Activated T-helper 17 cell treated with anti-CD3 and anti-CD28 coated beads, Interleukin-2, amount 50 U/mL, for 72 hours (primary cell): Measurements from ENCODE around the gene NAA38. TPM values are rescaled to one million over a fixed set of nuclear protein-coding genes. Genes with fewer than 3 reads are reported as not detected.

Source experiments
- ATAC-seq: fragments of 150-1000 bp; cut with Tn5 transposase; replicated peaks from 2 replicates; pipeline ENCODE4 v1.10.0; 2021; ENCODE audit warnings: mild to moderate bottlenecking, moderate library complexity
- H3K27ac Mint-ChIP-seq: one replicate; pipeline ENCODE4 v1.8.0; 2022; ENCODE audit warnings: mixed read lengths
- H3K27me3 Mint-ChIP-seq: one replicate; pipeline ENCODE4 v1.8.0; 2022; ENCODE audit warnings: mixed read lengths
- H3K36me3 Mint-ChIP-seq: one replicate; pipeline ENCODE4 v1.8.0; 2022; ENCODE audit warnings: low read depth, mild to moderate bottlenecking, mixed read lengths
- H3K4me1 Mint-ChIP-seq: one replicate; pipeline ENCODE4 v1.8.0; 2022; ENCODE audit warnings: mixed read lengths
- H3K4me3 Mint-ChIP-seq: one replicate; pipeline ENCODE4 v1.8.0; 2022; ENCODE audit warnings: mild to moderate bottlenecking, mixed read lengths
- H3K9me3 Mint-ChIP-seq: one replicate; pipeline ENCODE4 v1.8.0; 2022; ENCODE audit warnings: mixed read lengths
- total RNA-seq, 2 donors: library from RNA; stranded (reverse); gene quantifications; one replicate each; pipeline ENCODE4 v1.2.3, GENCODE V29; 2022

Gene NAA38
- total RNA-seq, 2 donors from 2014 or later = 61.3 to 111 TPM

GRCh38 chr17:7850701-7851437, 6.5 kb downstream of the NAA38 start:
- Mint-ChIP-seq H3K9me3 (no peaks in the 10 kb centered on the region), H3K4me3 (peak overlapping the region; percentile 66), H3K27ac (peak overlapping the region; percentile 71), H3K27me3 (no peaks in the 10 kb centered on the region), H3K36me3 (peaks cover 71% of the 10 kb centered on the region), H3K4me1 (peaks cover 12% of the 10 kb centered on the region)
- peak; percentile 8 for ATAC-seq

GRCh38 chr17:7849751-7850504, 7.4 kb downstream of the NAA38 start:
- no peaks in the 10 kb centered on the region for H3K9me3 Mint-ChIP-seq
- H3K4me3 Mint-ChIP-seq = peak overlapping the region; percentile 66
- peaks cover 13% of the 10 kb centered on the region for H3K4me1 Mint-ChIP-seq
- ATAC-seq = no peak
- peak overlapping the region; percentile 68 for H3K27ac Mint-ChIP-seq
- H3K27me3 Mint-ChIP-seq = no peaks in the 10 kb centered on the region
- H3K36me3 Mint-ChIP-seq = peaks cover 80% of the 10 kb centered on the region

GRCh38 chr17:7849130-7849750, 8.1 kb downstream of the NAA38 start:
- Mint-ChIP-seq H3K27ac (peak overlapping the region; percentile 68), H3K4me1 (peaks cover 13% of the 10 kb centered on the region), H3K27me3 (no peaks in the 10 kb centered on the region), H3K4me3 (peak overlapping the region; percentile 66), H3K9me3 (no peaks in the 10 kb centered on the region), H3K36me3 (peaks cover 87% of the 10 kb centered on the region)
- no peak for ATAC-seq

- Mint-ChIP-seq H3K4me3 (no peak overlapping the region), H3K27me3 (no peaks in the 10 kb centered on the region), H3K9me3 (no peaks in the 10 kb centered on the region), H3K27ac (no peak overlapping the region), H3K36me3 (peaks cover 92% of the 10 kb centered on the region), H3K4me1 (peaks cover 13% of the 10 kb centered on the region)
- no peak for ATAC-seq
Measured at GRCh38 chr17:7848739-7849129, 8.6 kb downstream of the NAA38 start.

- Mint-ChIP-seq H3K9me3 (no peaks in the 10 kb centered on the region), H3K27me3 (no peaks in the 10 kb centered on the region), H3K4me3 (no peak overlapping the region), H3K27ac (no peak overlapping the region), H3K4me1 (peaks cover 13% of the 10 kb centered on the region), H3K36me3 (peaks cover 97% of the 10 kb centered on the region)
- no peak for ATAC-seq
Measured at GRCh38 chr17:7848131-7848579, 9.2 kb downstream of the NAA38 start.

GRCh38 chr17:7846765-7847661, 10.3 kb downstream of the NAA38 start:
- H3K4me3 Mint-ChIP-seq = peak overlapping the region; percentile 83
- no peak overlapping the region for H3K27ac Mint-ChIP-seq
- peaks cover 13% of the 10 kb centered on the region for H3K4me1 Mint-ChIP-seq
- no peak for ATAC-seq
- H3K9me3 Mint-ChIP-seq = no peaks in the 10 kb centered on the region
- H3K27me3 Mint-ChIP-seq = no peaks in the 10 kb centered on the region
- H3K36me3 Mint-ChIP-seq = peaks cover 96% of the 10 kb centered on the region

- H3K27me3 Mint-ChIP-seq = no peaks in the 10 kb centered on the region
- H3K36me3 Mint-ChIP-seq = peaks cover 95% of the 10 kb centered on the region
- H3K4me3 Mint-ChIP-seq = peak overlapping the region; percentile 83
- H3K27ac Mint-ChIP-seq = no peak overlapping the region
- H3K4me1 Mint-ChIP-seq = peaks cover 16% of the 10 kb centered on the region
- no peak for ATAC-seq
- H3K9me3 Mint-ChIP-seq = no peaks in the 10 kb centered on the region
Measured at GRCh38 chr17:7846063-7846735, 11.2 kb downstream of the NAA38 start.

- Mint-ChIP-seq H3K36me3 (peaks cover 95% of the 10 kb centered on the region), H3K27ac (peak overlapping the region; percentile 93), H3K27me3 (no peaks in the 10 kb centered on the region), H3K4me1 (peaks cover 17% of the 10 kb centered on the region), H3K4me3 (peak overlapping the region; percentile 83), H3K9me3 (no peaks in the 10 kb centered on the region)
- no peak for ATAC-seq
Measured at GRCh38 chr17:7845359-7846062, 11.8 kb downstream of the NAA38 start.

GRCh38 chr17:7844292-7845154, 12.8 kb downstream of the NAA38 start:
- Mint-ChIP-seq H3K36me3 (peaks cover 95% of the 10 kb centered on the region), H3K9me3 (no peaks in the 10 kb centered on the region), H3K4me3 (peak overlapping the region; percentile 83), H3K4me1 (peaks cover 25% of the 10 kb centered on the region), H3K27ac (peak overlapping the region; percentile 93), H3K27me3 (no peaks in the 10 kb centered on the region)
- ATAC-seq = peak; percentile 58

GRCh38 chr17:7843536-7844291, 13.6 kb downstream of the NAA38 start:
- Mint-ChIP-seq H3K4me1 (peaks cover 32% of the 10 kb centered on the region), H3K27ac (peak overlapping the region; percentile 93), H3K9me3 (no peaks in the 10 kb centered on the region), H3K36me3 (peaks cover 95% of the 10 kb centered on the region), H3K27me3 (no peaks in the 10 kb centered on the region), H3K4me3 (peak overlapping the region; percentile 83)
- peak; percentile 13 for ATAC-seq

GRCh38 chr17:7843257-7843535, 14.2 kb downstream of the NAA38 start:
- Mint-ChIP-seq H3K4me3 (peak overlapping the region; percentile 83), H3K36me3 (peaks cover 92% of the 10 kb centered on the region), H3K27ac (peak overlapping the region; percentile 93), H3K27me3 (no peaks in the 10 kb centered on the region), H3K4me1 (peaks cover 37% of the 10 kb centered on the region), H3K9me3 (no peaks in the 10 kb centered on the region)
- peak; percentile 1 for ATAC-seq
